ENCODE measurements around the gene LSAMP. TPM values are rescaled to one million over a fixed set of nuclear protein-coding genes. Genes with fewer than 3 reads are reported as not detected.
A peak's percentile ranks its signal among the peaks of the same experiment; 100 is the strongest.

LSAMP gene
- total and polyA plus RNA-seq, 9 of the 15 experiments (the other 6 are each of a cell fraction or from before 2014, with no cell fraction given), result 0.09 to 0.11 TPM; not detected in 7

DNA sequence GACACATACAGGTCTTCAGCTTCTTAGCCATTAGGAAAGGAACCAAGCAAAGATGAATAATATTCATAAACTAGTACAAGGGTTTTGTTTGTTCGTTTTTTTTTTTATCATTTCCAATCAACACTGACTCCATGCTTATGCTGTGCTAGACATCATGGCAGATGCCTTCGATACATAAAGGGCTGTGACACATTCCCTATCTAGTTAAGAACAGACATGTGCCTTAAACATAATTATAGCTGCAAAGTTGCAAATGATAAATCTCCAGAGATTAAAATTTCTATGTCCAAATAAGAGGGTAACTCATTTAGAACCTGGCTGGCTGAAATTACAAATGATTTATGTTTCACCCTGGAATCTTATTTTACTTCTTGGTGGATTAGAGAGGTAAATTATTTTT, 386.4 kb downstream of the LSAMP start:
- no peak overlapping the region for H3K27ac ChIP-seq (ENCODE audit: extremely low read depth, low read depth, low read length)
- ATAC-seq, result peak; percentile 58
- H2AFZ ChIP-seq (ENCODE audit: low read depth, low read length), result peak overlapping the region; percentile 63
- CTCF ChIA-PET (ENCODE audit: low intra/inter-chr PET ratio), result no interaction called here
- no peak overlapping the region for H3K9ac ChIP-seq (ENCODE audit: insufficient read depth in 1 of 2, low read depth in 2 of 2, low read length in 2 of 2)
- 0% methylated on average over 2 of the region's 2 CpGs for WGBS (ENCODE audit: insufficient coverage, low coverage, missing lambda C conversion rate)
- no peak for FAIRE-seq
- no peaks in the 10 kb centered on the region for H4K20me1 ChIP-seq (replicated peaks; ENCODE audit: control insufficient read depth, insufficient read depth, low read length)
- TF ChIP-seq CBFA2T3 (IDR thresholded peaks at IDR 0.05) (peak; percentile 30), DMBX1 (CRISPR knock-in tag; IDR thresholded peaks at IDR 0.05; ENCODE audit: borderline replicate concordance) (peak; percentile 35; the same call in 1 of the 2 replicates), KLF16 (IDR thresholded peaks at IDR 0.05) (no peak)
- no peaks in the 10 kb centered on the region for H3K9me1 ChIP-seq (ENCODE audit: control insufficient read depth, insufficient read depth, low read length)
- H3K27me3 ChIP-seq (ENCODE audit: control insufficient read depth in 2 of 2, insufficient read depth in 2 of 2, low read length in 2 of 2), result no peaks in the 10 kb centered on the region
- POLR2A ChIA-PET, result interaction anchor here (0.6 to 1.2 kb wide), 4 partner anchors 10 to 41 kb away, joined by 3 to 4 read pairs (median 3); no protein-coding TSS in a partner anchor
- in situ Hi-C loops (cut with MboI) (no loop called here), intact Hi-C loops (cut with micrococcal nuclease) (no loop called here)
- peaks cover 6 to 8% of the 10 kb centered on the region in 2 experiments; a peak in 4 of 5 replicates for H3K4me1 ChIP-seq (replicated peaks in 1 of 2; ENCODE audit: control insufficient read depth in 2 of 2, insufficient read depth in 2 of 2, low read length in 2 of 2)
- BruUV-seq (replicated peaks), result no TSS peak
- H3K4me3 ChIP-seq, result no peak overlapping the region
- no peak overlapping the region for H3K4me2 ChIP-seq (ENCODE audit: insufficient read depth, low read length)
- H3K36me3 ChIP-seq (ENCODE audit: control insufficient read depth, insufficient read depth, low read length), result no peaks in the 10 kb centered on the region
- no peak for DNase-seq (ENCODE audit: extremely low read depth in 1 of 4, low spot score in 3 of 4)
- H3K79me2 ChIP-seq (ENCODE audit: control insufficient read depth, insufficient read depth, low read length), result no peaks in the 10 kb centered on the region
- no peaks in the 10 kb centered on the region for H3K9me3 ChIP-seq (replicated peaks; ENCODE audit: control insufficient read depth, insufficient read depth, low read depth, low read length)

- no peak overlapping the region for H2AFZ ChIP-seq (ENCODE audit: low read depth, low read length)
- H3K4me1 ChIP-seq (replicated peaks in 1 of 2; ENCODE audit: control insufficient read depth in 2 of 2, insufficient read depth in 2 of 2, low read length in 2 of 2), result peaks cover 6 to 8% of the 10 kb centered on the region in 2 experiments; a peak in 4 of 5 replicates
- no peaks in the 10 kb centered on the region for H3K27me3 ChIP-seq (ENCODE audit: control insufficient read depth in 2 of 2, insufficient read depth in 2 of 2, low read length in 2 of 2)
- no peak overlapping the region for H3K9ac ChIP-seq (ENCODE audit: insufficient read depth in 1 of 2, low read depth in 2 of 2, low read length in 2 of 2)
- H4K20me1 ChIP-seq (replicated peaks; ENCODE audit: control insufficient read depth, insufficient read depth, low read length), result no peaks in the 10 kb centered on the region
- no peaks in the 10 kb centered on the region; the same call in 1 of the 2 replicates for H3K9me3 ChIP-seq (replicated peaks; ENCODE audit: control insufficient read depth, insufficient read depth, low read depth, low read length)
- no peak; the same call in 1 of the 3 replicates for ATAC-seq
- no TSS peak for BruUV-seq (replicated peaks)
- DNase-seq (ENCODE audit: extremely low read depth in 1 of 4, low spot score in 3 of 4), result no peak
- no peak for FAIRE-seq
- ChIA-PET CTCF (ENCODE audit: low intra/inter-chr PET ratio) (no interaction called here), POLR2A (interaction anchor here (0.7 kb wide), 1 partner anchor 63 kb away, joined by 3 read pairs; no protein-coding TSS in a partner anchor)
- no peak overlapping the region for H3K27ac ChIP-seq (ENCODE audit: extremely low read depth, low read depth, low read length)
- intact Hi-C loops (cut with micrococcal nuclease) (no loop called here), in situ Hi-C loops (cut with MboI) (no loop called here)
- H3K4me3 ChIP-seq, result no peak overlapping the region
- no peaks in the 10 kb centered on the region for H3K36me3 ChIP-seq (ENCODE audit: control insufficient read depth, insufficient read depth, low read length)
- 29% methylated on average over 1 of the region's 1 CpG for WGBS (ENCODE audit: insufficient coverage, low coverage, missing lambda C conversion rate)
- no peaks in the 10 kb centered on the region for H3K79me2 ChIP-seq (ENCODE audit: control insufficient read depth, insufficient read depth, low read length)
- no peaks in the 10 kb centered on the region for H3K9me1 ChIP-seq (ENCODE audit: control insufficient read depth, insufficient read depth, low read length)
- H3K4me2 ChIP-seq (ENCODE audit: insufficient read depth, low read length), result no peak overlapping the region
- TF ChIP-seq ZNF436 (CRISPR knock-in tag; IDR thresholded peaks at IDR 0.05), result no peak
- TF ChIP-seq PCBP1 (IDR thresholded peaks at IDR 0.05; ENCODE audit: low read depth, low read length, poor library complexity, severe bottlenecking), result no peak
- TF ChIP-seq POU5F1 (IDR thresholded peaks at IDR 0.05; ENCODE audit: borderline replicate concordance, low read depth, low read length, partially characterized antibody), result no peak
- peak; percentile 30; the same call in 1 of the 2 replicates for TF ChIP-seq SPI1 (IDR thresholded peaks at IDR 0.05; ENCODE audit: borderline replicate concordance, low read depth, low read length)
- no peak for TF ChIP-seq TFAM (CRISPR knock-in tag; conservative IDR thresholded peaks at IDR 0.05)
- TF ChIP-seq, protein P1, sequence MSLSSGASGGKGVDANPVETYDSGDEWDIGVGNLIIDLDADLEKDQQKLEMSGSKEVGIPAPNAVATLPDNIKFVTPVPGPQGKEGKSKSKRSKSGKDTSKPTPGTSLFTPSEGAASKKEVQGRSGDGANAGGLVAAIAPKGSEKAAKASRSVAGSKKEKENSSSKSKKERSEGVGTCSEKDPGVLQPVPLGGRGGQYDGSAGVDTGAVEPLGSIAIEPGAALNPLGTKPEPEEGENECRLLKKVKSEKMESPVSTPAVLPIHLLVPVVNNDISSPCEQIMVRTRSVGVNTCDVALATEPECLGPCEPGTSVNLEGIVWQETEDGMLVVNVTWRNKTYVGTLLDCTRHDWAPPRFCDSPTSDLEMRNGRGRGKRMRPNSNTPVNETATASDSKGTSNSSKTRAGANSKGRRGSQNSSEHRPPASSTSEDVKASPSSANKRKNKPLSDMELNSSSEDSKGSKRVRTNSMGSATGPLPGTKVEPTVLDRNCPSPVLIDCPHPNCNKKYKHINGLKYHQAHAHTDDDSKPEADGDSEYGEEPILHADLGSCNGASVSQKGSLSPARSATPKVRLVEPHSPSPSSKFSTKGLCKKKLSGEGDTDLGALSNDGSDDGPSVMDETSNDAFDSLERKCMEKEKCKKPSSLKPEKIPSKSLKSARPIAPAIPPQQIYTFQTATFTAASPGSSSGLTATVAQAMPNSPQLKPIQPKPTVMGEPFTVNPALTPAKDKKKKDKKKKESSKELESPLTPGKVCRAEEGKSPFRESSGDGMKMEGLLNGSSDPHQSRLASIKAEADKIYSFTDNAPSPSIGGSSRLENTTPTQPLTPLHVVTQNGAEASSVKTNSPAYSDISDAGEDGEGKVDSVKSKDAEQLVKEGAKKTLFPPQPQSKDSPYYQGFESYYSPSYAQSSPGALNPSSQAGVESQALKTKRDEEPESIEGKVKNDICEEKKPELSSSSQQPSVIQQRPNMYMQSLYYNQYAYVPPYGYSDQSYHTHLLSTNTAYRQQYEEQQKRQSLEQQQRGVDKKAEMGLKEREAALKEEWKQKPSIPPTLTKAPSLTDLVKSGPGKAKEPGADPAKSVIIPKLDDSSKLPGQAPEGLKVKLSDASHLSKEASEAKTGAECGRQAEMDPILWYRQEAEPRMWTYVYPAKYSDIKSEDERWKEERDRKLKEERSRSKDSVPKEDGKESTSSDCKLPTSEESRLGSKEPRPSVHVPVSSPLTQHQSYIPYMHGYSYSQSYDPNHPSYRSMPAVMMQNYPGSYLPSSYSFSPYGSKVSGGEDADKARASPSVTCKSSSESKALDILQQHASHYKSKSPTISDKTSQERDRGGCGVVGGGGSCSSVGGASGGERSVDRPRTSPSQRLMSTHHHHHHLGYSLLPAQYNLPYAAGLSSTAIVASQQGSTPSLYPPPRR (CRISPR knock-in tag; IDR thresholded peaks at IDR 0.05; ENCODE audit: borderline replicate concordance), result no peak
- peak; percentile 28; the same call in 1 of the 2 replicates for TF ChIP-seq ATF7 (IDR thresholded peaks at IDR 0.05)
Observed at GRCh38 chr3:116057400-116058006, 387.8 kb downstream of the LSAMP start.
